GM19438 (cell line): Measurements from ENCODE around the gene UGT1A9.
"Not testable (repeated sequence)": the region's sequence is repeated elsewhere in the genome, so short reads cannot be mapped to it uniquely, and the experiment has no call there.

Experiments used
- ATAC-seq: cut with Tn5 transposase; IDR thresholded peaks from one replicate; pipeline ENCODE4 v1.9.1; 2021; ENCODE audit warnings: low read depth; ENCODE audit not compliant: unreplicated experiment

The UGT1A9 gene

DNA sequence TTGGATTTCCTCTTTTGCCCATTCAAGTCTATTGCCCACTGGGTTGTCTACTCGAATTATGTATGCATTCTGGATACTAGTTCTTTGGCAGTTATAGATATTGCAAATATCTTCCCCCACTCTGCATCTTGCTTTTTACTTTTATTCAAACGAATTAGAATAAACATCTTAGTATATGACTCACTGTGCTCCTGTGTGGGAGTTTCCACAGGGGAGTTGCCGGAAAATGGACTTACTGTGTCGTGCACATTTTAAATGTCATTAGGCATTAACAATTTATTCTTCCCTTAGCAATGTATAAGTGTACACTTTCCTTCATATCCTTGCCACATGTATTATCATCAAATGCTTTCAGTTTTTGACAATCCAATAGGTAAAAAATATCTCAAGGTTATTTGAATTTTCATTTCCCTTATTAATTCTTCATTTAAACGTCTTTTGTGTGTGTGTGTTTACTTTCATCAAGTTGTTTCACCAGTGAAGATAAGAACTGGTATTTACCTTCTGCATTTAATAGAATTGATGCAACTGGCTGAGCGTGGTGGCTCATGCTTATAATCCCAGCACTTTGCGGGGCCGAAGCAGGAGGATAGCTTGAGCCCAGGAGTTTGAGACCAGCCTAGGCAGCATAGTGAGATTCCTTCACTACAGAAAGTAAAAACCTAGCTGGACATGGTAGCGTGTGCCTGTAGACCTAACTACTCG, 36.4 kb downstream of the UGT1A9 start:
- no peak for ATAC-seq

DNA sequence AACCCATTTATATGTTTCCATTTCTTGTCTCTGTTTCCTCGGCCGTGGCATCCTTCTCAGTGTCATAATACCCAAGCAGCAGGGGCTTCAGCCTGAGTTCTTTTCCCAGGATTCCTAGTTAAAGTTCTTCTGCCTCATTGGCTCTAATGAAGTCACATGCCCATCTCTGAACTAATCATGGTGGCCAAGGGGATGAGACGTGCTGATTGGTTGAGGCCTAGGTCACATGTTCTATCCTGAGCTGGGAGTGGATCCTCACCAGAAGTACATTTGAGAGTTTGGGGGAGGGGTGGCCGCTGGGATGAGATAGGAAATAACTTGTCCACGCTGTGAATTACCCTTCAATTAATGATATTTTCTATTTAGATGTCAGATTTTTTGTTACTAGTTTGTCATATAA, 37.2 kb downstream of the UGT1A9 start:
- ATAC-seq = no peak

DNA sequence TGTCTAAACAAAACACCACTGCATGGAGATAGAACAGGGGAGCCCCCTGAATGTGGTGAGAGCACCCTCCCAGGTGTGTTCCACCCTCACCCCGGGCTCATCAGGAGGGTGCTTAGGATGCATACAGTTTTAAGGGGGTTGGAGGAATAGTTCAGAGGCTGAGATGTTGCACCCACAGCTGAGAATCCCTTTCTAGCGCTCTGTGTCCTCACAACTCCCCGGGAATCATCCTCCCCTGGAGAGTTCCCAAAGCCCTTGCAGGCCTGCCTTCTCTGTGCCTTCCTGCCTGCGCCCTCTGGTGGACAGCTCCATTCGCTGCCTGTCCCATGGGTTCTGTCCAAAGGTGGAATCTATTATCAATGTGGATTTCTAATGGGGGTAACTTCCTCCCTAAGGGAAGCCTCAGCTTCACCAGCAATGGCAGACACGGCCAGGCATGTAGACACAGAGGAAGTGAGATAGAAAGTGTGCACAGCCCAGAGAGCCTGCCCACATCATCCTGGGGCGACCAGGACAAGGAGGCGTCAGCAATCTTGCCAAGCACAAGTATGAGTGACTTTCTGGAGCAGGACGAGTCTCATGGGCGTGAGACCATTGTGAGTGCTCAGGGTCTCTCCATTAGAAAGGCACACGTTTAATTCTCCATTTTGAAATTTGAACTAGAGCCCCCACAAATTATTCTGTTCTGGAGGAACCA, 39.8 kb downstream of the UGT1A9 start:
- no peak for ATAC-seq

DNA sequence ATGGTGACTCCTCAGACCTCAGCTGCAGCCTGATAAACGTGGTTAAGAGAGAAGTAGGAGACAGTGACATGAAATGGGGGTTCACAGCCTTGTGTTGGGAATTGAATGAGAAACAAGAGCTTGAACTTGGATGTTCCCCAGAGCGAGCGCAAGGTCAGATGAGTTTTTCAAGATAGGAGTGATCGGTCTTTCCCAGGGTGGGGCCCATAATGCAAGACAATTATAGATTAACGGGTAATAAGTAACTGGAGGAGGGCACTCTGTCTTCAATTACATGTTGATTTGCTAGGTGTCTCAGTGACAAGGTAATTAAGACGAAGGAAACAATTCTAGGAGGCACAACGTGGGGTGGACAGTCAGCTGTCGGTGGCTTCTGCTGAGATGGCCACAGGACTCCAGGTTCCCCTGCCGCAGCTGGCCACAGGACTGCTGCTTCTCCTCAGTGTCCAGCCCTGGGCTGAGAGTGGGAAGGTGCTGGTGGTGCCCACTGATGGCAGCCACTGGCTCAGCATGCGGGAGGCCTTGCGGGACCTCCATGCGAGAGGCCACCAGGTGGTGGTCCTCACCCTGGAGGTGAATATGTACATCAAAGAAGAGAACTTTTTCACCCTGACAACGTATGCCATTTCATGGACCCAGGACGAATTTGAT, 41.0 kb downstream of the UGT1A9 start, which contains the start of gene UGT1A5:
Gene UGT1A5 (plus strand): TSS at position 297 of the 651 bp plus-strand sequence. CDS start 85 bp downstream, at position 382.
- no peak for ATAC-seq

DNA sequence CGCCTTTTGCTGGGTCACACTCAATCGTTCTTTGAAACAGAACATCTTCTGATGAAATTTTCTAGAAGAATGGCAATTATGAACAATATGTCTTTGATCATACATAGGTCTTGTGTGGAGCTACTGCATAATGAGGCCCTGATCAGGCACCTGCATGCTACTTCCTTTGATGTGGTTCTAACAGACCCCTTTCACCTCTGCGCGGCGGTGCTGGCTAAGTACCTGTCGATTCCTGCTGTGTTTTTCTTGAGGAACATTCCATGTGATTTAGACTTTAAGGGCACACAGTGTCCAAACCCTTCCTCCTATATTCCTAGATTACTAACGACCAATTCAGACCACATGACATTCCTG, 41.5 kb downstream of the UGT1A9 start:
- ATAC-seq = no peak

DNA sequence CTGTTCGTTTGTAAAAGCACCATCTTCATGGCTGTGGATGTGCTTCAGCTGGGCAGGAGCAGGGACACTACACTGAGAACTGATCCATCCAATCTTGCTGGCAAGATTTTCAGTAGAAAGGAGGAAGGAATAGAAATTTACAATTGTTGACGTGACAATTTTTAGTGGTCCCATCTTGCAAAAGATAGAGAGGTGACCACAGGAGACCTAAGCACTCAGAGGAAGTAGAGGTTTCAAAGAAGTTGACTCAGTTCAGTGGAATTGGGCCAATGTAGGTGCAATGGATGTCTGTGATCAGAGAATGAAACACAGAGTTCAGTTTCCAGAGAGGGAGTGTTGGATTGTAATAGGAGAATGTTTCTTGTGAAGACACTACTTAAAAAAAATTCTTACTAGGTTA, 42.4 kb downstream of the UGT1A9 start:
- ATAC-seq = no peak

DNA sequence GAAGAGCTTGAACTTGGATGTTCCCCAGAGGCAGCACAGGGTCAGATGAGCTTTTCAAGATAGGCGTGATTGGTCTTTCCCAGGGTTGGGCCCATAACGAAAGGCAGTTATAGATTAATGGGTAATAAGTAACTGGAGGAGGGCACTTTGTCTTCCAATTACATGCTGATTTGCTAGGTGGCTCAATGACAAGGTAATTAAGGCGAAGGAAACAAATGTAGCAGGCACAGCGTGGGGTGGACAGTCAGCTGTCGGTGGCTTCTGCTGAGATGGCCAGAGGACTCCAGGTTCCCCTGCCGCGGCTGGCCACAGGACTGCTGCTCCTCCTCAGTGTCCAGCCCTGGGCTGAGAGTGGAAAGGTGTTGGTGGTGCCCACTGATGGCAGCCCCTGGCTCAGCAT, 46.9 kb downstream of the UGT1A9 start, which contains the start of gene UGT1A4:
Gene UGT1A4 (plus strand): TSS at position 185 of the 400 bp plus-strand sequence. CDS start 85 bp downstream, at position 270.
- ATAC-seq = no peak

DNA sequence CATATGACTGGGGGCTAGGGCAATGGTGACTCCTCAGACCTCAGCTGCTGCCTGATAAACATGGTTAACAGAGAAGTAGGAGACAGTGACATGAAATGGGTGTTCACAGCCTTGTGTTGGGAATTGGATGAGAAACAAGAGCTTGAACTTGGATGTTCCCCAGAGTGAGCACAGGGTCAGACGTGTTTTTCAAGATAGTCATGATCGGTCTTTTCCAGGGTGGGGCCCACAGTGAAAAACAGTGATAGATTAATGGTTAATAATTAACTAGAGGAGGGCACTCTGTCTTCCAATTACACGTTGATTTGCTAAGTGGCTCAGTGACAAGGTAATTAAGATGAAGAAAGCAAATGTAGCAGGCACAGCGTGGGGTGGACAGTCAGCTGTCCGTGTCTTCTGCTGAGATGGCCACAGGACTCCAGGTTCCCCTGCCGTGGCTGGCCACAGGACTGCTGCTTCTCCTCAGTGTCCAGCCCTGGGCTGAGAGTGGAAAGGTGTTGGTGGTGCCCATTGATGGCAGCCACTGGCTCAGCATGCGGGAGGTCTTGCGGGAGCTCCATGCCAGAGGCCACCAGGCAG, 57.1 kb downstream of the UGT1A9 start, which contains the start of gene UGT1A3:
Gene UGT1A3 (plus strand): TSS at position 320 of the 579 bp plus-strand sequence. CDS start 85 bp downstream, at position 405.
- no peak for ATAC-seq

DNA sequence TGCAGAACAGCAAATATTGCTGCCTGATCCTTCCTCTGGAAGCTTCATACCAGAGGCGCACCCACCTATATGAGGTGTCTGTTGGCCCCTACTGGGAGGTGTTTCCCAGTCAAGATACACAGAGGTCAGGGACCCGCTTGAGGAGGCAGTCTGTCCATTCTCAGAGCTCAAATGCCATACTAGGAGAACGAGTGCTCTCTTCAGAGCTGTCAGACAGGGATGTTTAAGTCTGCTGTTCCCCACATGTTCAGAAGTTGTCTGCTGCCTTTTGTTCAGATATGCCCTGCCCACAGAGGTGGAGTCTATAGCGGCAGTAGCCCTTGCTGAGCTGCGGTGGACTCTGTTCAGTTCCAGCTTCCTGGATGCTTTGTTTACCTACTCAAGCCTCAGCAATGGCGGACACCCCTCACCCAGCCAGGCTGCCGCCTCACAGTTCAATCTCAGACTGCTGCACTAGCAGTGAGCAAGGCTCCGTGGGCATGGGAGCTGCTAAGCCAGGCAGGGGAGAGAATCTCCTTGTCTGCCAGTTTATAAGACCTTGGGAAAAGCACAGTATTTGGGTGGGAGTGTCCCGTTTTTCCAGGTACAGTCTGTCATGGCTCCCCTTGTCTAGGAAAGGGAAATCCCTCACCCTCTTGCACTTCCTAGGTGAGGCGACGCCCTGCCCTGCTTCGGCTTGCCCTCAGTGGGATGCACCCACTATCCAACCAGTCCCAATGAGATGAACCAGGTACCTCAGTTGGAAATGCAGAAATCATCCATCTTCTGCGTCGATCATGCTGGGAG, 65.4 kb downstream of the UGT1A9 start:
- ATAC-seq = not testable (repeated sequence)

DNA sequence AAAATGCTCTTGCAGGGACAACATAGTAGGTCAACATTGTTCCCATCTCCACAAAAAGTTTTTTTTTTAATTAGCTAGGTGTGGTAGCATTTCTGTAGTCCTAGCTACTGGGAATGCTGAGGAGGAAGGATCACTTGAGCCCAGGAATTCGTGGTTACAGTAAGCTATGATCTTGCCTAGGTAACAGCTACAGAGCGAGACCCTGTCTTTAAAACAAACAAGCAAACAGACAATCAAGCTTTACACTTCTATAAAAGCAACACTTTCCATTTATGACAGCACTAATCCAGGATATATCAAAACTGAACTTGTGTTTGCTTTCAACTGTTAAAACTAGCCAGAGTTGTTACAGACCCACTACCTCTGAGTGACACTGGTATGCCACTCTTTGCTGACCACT, 69.2 kb downstream of the UGT1A9 start:
- no peak for ATAC-seq

DNA sequence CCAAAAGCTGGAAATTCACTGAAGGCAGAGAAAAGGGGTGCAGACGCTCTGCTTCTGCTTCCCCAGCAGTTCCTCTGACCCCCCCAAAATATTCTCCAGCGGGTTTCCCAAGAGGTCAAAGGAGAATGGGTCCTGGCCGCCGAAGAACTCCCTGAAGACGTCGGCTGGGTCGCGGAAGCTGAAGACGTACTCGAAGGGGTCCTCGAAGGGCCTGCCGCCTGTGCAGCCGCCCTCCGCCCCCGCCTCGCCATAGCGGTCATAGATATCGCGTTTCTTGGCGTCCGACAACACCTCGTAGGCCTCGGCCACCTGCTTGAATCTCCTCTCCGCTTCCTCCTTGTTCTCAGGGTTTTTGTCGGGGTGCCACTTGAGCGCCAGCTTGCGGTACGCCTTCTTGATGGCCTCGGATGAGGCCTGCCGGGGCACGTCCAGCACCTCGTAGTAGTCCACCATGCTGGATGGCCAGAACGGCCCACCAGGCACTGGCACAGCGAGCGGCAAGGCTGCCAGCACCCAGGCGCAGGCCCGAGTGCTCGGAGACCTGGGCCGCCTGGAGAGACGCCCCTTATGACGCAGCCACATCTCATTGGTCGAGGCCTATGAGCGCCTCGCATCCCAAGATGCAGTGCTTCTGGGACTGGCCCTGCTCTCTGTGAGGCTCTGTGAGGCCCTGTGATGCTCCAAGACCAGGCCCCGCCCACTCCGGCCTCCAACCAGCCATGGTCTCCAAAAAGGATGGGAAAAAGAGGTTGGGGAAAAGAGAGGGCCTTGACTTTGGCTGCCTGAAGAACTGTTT, 72.0 kb downstream of the UGT1A9 start:
- ATAC-seq = no peak

DNA sequence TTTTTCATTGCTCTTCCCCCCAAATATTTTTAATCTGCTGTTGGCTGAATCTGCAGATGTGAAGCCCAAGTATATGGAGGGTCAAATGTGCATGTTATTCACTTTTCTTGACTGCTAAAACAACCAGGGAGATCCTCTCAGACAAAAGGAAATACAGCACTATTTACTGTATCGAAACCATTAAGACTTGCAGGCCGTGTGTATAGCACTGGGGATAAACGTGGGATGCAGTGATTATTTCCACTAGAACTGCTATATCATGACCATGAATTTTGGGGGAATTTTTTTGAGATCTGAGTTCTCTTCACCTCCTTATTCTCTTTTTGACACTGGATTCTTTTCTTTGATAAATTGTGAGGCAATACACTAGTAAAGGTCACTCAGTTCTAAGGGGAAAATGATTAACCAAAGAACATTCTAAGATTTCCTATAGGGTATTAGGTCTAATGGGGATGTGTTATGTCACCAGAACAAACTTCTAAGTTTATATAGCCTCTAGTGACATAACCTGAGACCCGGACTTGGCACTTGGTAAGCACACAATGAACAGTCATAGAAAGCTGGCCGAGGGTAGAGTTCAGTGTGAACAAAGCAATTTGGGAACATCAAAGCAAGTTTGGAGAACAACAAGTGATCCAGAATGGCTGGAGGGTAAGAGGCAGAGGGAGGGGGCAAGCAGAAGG, 73.5 kb downstream of the UGT1A9 start:
- ATAC-seq = no peak

DNA sequence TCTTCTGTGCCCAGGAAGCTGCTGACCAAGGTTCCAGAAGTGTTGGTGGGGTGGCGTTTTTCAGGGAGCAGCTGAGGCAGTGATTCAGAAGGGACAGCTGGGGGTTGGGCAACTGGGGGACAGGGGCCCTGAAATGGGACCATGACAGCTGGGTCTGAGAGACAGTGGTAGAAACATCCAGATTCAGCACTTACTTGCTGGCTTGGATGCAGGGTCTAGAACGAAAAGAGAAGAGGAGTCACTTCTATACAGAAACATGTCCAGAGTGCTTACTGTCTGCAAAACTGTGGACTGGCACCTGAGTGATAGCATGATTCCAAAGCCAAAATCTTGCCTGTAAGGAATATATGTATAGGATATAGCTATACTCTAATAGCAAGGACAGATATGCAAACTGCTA, 74.1 kb downstream of the UGT1A9 start:
- not testable (repeated sequence) for ATAC-seq

DNA sequence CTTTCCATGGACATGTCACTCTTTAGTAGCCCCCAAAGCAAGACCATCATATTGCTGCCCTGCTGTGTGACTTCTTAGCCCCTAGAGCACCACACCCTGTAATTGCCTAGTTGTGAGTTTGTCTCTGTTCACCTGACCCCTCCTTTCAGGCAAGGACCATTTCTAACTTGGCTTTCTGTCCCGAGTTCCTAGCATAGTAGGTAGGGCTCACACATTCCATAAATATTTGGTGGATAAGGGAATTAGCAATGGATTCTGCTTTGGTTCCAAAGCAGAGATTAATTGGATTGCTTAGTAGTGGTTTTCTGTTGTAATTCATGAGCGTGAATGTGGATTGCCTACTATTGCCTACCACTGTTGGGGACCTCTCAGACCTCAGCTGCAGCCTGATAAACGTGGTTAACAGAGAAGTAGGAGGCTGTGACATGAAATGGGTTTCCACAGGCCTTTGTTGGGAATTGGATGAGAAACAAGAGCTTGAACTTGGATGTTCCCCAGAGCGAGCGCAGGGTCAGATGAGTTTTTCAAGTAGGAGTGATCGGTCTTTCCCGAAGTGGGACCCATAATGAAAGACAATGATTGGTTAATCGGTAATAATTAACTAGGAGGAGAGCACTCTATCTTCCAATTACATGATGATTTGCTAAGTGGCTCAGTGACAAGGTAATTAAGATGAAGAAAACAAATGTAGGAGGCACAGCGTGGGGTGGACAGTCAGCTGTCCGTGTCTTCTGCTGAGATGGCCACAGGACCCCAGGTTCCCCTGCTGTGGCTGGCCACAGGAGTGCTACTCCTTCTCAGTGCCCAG, 75.0 kb downstream of the UGT1A9 start:
- no peak for ATAC-seq

DNA sequence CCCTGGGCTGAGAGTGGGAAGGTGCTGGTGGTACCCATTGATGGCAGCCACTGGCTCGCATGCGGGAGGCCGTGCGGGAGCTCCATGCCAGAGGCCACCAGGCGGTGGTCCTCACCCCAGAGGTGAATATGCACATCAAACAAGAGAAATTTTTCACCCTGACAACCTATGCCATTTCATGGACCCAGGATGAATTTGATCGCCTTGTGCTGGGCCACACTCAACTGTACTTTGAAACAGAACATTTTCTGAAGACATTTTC, 75.5 kb downstream of the UGT1A9 start:
- ATAC-seq = no peak

DNA sequence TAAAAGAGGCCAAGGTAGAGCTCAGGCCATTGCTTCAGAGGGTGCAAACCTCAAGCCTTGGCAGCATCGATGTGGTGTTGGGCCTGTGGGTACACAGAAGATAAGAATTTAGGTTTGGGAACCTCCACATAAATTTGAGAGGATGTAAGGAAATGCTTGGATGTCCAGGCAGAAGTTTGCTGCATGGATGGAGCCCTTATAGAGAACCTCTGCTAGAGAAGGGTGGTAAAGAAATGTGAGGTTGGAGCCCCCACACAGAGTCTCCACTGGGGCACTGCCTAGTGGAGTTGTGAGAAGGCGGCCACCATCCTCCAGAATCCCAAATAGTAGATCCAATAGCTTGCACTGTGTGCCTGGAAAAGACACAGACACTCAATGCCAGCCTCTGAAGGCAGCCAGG, 79.0 kb downstream of the UGT1A9 start:
- not testable (repeated sequence) for ATAC-seq

DNA sequence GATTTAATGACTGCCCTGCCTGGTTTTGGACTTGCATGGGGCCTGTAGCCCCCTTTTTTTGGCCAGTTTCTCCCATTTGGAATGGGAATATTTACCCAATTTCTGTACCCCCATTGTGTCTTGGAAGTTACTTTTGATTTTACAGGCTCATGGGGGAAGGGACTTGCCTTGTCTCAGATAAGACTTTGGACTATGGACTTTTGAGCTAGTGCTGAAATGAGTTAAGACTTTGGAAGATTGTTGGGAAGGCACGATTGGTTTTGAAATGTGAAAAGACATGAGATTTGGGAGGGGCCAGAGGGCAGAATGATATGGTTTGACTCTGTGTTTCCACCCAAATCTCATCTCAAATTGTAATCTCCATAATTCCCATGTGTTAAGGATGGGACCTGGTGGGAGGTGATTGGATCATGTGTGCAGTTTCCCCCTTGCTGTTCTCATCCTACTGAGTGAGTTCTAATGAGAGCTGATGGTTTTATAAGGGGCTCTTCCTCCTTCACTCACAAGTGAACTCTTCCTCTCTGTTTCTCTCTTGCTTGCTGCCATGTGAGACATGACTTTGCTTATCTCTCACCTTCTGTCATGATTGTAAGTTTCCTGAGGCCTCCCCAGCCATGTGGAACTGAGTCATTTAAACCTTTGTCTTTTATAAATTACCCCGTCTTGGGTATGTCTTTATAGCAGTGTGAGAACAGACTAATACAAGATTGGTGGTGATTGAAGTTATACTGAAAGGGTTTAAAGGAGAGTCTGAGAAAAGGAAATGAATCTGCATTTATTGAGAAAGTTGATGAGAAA, 79.7 kb downstream of the UGT1A9 start:
- not testable (repeated sequence) for ATAC-seq
